Measurements from ENCODE around the gene PCARE.
A peak's percentile ranks its signal among the peaks of the same experiment; 100 is the strongest.

The PCARE gene

GRCh38 chr2:29066997-29067605 lies 7.2 kb downstream of the PCARE start (continued):
- TF ChIP-seq ZNF280C (tag by site-specific recombination; IDR thresholded peaks at IDR 0.05) (no peak), ZNF292 (tag by site-specific recombination; IDR thresholded peaks at IDR 0.05; ENCODE audit: borderline replicate concordance, low read depth) (no peak)

DNA sequence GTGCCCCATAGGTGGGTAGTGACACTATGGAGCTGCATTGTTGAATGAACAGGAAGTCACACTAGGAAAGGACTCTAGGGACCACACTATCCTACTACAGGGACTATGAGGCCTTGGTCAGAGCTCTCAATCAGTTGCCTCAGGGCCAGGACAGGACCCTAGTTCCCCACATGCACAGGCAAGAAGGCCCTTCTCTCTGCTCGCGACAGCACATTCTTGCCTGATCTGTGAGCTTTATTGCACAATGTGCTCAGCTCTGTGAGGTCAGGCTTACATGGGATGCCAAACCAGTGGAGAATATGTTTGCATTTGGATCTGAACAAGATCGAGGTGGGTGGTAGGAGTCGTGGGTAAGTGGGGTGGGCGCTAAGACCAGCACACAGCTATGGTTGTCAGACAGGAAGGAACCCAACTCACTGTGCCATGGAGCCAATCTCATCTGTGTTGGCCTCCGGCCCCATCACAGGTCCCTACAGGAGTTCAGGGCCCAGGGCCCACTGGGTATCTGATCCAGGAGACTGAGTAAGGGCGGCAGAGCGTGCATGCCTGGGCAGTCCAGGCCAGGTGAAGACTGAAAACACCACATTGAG lies 8.0 kb downstream of the PCARE start:
- no peaks in the 10 kb centered on the region for H3K9me3 ChIP-seq (ENCODE audit: control insufficient read depth, insufficient read depth, low read depth, low read length)
- no peak overlapping the region for H3K4me3 ChIP-seq (ENCODE audit: low read depth, low read length)
- no peaks in the 10 kb centered on the region for H3K36me3 ChIP-seq (ENCODE audit: control insufficient read depth in 2 of 2, insufficient read depth in 1 of 2, low read length in 2 of 2)
- 0 out of 2 replicates have a peak, but pooled peaks cover 3% of the 10 kb centered on the region for H3K4me1 ChIP-seq (ENCODE audit: control insufficient read depth, insufficient read depth, low read length)
- ChIA-PET CTCF (interaction anchor here (0.9 kb wide), 1 partner anchor 11 kb away, joined by 3 read pairs; no protein-coding TSS in a partner anchor), POLR2A (no interaction called here)
- no peak overlapping the region for H3K27ac ChIP-seq (ENCODE audit: extremely low read depth, low read depth, low read length)
- TF ChIP-seq EGR2 (tag by site-specific recombination; IDR thresholded peaks at IDR 0.05; ENCODE audit: low read depth) (0 out of 2 replicates have a peak, but pooled peaks have one; percentile 8), ZNF544 (tag by site-specific recombination; IDR thresholded peaks at IDR 0.05) (no peak), ZNF202 (tag by site-specific recombination; IDR thresholded peaks at IDR 0.05; ENCODE audit: borderline replicate concordance) (no peak)

GRCh38 chr2:29065068-29065811 lies 9.1 kb downstream of the PCARE start:
- TF ChIP-seq RBAK (tag by site-specific recombination; IDR thresholded peaks at IDR 0.05) (no peak), ZNF324 (tag by site-specific recombination; IDR thresholded peaks at IDR 0.05) (no peak), ZBTB20 (tag by site-specific recombination; IDR thresholded peaks at IDR 0.05) (no peak), ZNF76 (tag by site-specific recombination; IDR thresholded peaks at IDR 0.05; ENCODE audit: borderline replicate concordance, low read depth) (no peak)
- CTCF ChIA-PET: no interaction called here
- POLR2A ChIA-PET: no interaction called here
- no peak overlapping the region for H3K27ac ChIP-seq (ENCODE audit: extremely low read depth, low read depth, low read length)
- no peaks in the 10 kb centered on the region for H3K36me3 ChIP-seq (ENCODE audit: control insufficient read depth in 2 of 2, insufficient read depth in 1 of 2, low read length in 2 of 2)
- no peak overlapping the region for H3K4me3 ChIP-seq (ENCODE audit: low read depth, low read length)
- H3K9me3 ChIP-seq (ENCODE audit: control insufficient read depth, insufficient read depth, low read depth, low read length): no peaks in the 10 kb centered on the region
- 0 out of 2 replicates have a peak, but pooled peaks cover 3% of the 10 kb centered on the region for H3K4me1 ChIP-seq (ENCODE audit: control insufficient read depth, insufficient read depth, low read length)

DNA sequence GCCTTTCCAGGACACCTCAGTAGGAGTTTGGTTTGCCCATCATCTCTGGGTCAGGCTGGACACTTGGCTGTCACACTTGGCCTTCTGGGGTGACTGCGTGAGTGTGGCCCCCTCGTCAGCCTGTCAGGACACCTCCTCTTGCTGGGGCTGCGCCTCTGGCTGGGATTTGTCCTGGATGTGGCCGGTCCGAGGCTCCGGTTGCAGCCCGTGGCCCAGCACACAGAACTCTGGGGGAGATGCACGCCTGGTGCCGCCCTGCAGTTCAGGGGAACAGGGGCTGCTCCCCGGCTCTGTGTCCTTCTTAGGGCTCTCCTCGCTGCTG lies 9.6 kb downstream of the PCARE start:
- Histone ChIP-seq H3K4me3 (ENCODE audit: low read depth, low read length) (no peak overlapping the region), H3K36me3 (ENCODE audit: control insufficient read depth in 2 of 2, insufficient read depth in 1 of 2, low read length in 2 of 2) (no peaks in the 10 kb centered on the region), H3K27ac (ENCODE audit: extremely low read depth, low read depth, low read length) (no peak overlapping the region), H3K4me1 (ENCODE audit: control insufficient read depth, insufficient read depth, low read length) (0 out of 2 replicates have a peak, but pooled peaks cover 3% of the 10 kb centered on the region), H3K9me3 (ENCODE audit: control insufficient read depth, insufficient read depth, low read depth, low read length) (no peaks in the 10 kb centered on the region)
- POLR2A ChIA-PET: no interaction called here
- CTCF ChIA-PET: no interaction called here
- TF ChIP-seq OSR2 (tag by site-specific recombination; IDR thresholded peaks at IDR 0.05) (no peak), ZNF223 (tag by site-specific recombination; IDR thresholded peaks at IDR 0.05) (no peak), ZNF596 (tag by site-specific recombination; IDR thresholded peaks at IDR 0.05) (no peak), ZSCAN16 (tag by site-specific recombination; IDR thresholded peaks at IDR 0.05) (no peak), ZNF2 (tag by site-specific recombination; IDR thresholded peaks at IDR 0.05) (no peak), ZSCAN5A (tag by site-specific recombination; IDR thresholded peaks at IDR 0.05) (no peak), ZNF544 (tag by site-specific recombination; IDR thresholded peaks at IDR 0.05) (no peak), ZNF175 (tag by site-specific recombination; IDR thresholded peaks at IDR 0.05) (no peak), PRDM2 (tag by site-specific recombination; IDR thresholded peaks at IDR 0.05; ENCODE audit: borderline replicate concordance) (no peak), ZNF302 (tag by site-specific recombination; IDR thresholded peaks at IDR 0.05; ENCODE audit: low read depth) (no peak), ZNF610 (tag by site-specific recombination; IDR thresholded peaks at IDR 0.05; ENCODE audit: borderline replicate concordance) (no peak)

Data from HEK293 (cell line).